ENCODE data around the gene MACO1. TPM values are rescaled to one million over a fixed set of nuclear protein-coding genes. Genes with fewer than 3 reads are reported as not detected.

Gene MACO1
- total RNA-seq, 1 experiment from 2014 or later, result 9.8 TPM

DNA sequence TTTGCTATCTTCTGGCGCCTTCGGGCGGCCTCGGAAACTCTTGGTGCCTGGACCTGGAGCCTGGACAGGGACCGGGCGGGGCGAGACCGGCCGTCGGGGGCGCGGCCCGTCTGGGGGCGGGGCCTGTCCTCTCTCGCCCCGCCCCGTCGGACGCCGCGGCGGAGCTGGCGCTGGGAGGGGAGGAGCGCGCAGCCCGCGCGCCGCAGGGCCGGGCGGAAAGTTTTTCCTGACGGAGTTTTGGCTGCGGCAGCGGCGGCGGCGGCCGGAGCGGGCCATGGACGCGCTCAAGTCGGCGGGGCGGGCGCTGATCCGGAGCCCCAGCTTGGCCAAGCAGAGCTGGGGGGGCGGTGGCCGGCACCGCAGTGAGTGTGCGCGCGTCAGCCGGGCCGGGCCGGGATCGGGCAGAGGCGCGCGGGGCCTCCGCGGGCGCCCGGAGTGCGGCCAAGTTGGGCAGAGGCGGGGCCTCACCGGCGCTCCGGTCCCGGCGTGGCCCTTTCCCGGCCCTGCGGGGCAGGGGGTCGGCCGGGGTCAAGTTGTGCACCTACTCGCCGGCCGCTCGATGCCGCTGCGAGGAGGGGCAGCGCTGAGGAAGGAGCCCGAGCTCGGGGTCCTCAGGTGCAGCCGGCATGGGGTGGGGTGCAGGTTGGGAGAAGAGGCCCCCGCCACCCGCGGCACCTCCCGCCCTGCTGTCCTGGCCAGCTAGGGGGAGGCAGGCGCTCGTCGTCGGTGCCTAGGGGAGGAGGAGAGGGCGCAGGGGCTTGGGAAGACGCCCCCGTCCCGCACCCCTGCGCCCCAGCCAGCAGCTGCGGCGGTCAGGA, 112.9 kb downstream of the MACO1 start, which contains the start of gene LDLRAP1:
TSS of gene LDLRAP1 (plus strand) at position 182 of the 818 bp plus-strand sequence. CDS start at position 275, 93 bp downstream.
- Histone ChIP-seq H2AFZ (ENCODE audit: low read depth, low read length, poor library complexity, severe bottlenecking) (peak within 1 kb of the TSS; percentile 84), H3K9me3 (ENCODE audit: control insufficient read depth in 1 of 2, insufficient read depth in 1 of 2, low read depth in 1 of 2, low read length in 2 of 2) (no peaks in the 10 kb centered on the region), H3K27ac (ENCODE audit: low read depth, low read length) (peak within 1 kb of the TSS; percentile 83), H3K27me3 (ENCODE audit: insufficient read depth, low read length) (no peaks in the 10 kb centered on the region), H3K4me2 (ENCODE audit: low read length) (peak within 1 kb of the TSS; percentile 98), H3K9me2 (ENCODE audit: insufficient read depth) (no peaks in the 10 kb centered on the region), H3K4me1 (ENCODE audit: control insufficient read depth in 1 of 2, insufficient read depth in 2 of 2, low read length in 2 of 2) (peaks cover 21 to 38% of the 10 kb centered on the region in 2 experiments), H3K4me3 (replicated peaks in 1 of 2; ENCODE audit: low read depth in 1 of 2, low read length in 2 of 2) (peak within 1 kb of the TSS; percentile 61 to 86), H3K79me2 (ENCODE audit: insufficient read depth, low read length) (peaks cover 30% of the 10 kb centered on the region), H4K20me1 (ENCODE audit: insufficient read depth) (no peaks in the 10 kb centered on the region; the same call in 1 of the 2 replicates), H3K36me3 (ENCODE audit: control insufficient read depth in 1 of 2, insufficient read depth in 2 of 2, low read length in 2 of 2) (no peaks in the 10 kb centered on the region), H3K9ac (ENCODE audit: low read length) (peak within 1 kb of the TSS; percentile 79)
- intact Hi-C loops (cut with micrococcal nuclease), result loop anchor here (10.0 kb wide), 1 partner anchor 451 kb away; the partner anchor contains the start of gene PAFAH2
- ChIA-PET RAD21 (ENCODE audit: low non-redundant PET in 1 of 2, low total read pairs in 2 of 2, uncharacterized antibody in 2 of 2, unreplicated experiment in 2 of 2) (interaction anchor here in 1 of 2 experiments (0.6 kb wide), 1 partner anchor 29 kb away, joined by 3 read pairs; no protein-coding TSS in a partner anchor), CTCF (no interaction called here), POLR2A (interaction anchor here (0.6 kb wide), 1 partner anchor 23 kb away, joined by 3 read pairs; no protein-coding TSS in a partner anchor)
- DNase-seq (ENCODE audit: low read depth, low spot score) (no peak), ATAC-seq (peak; percentile 91)
- BruUV-seq (replicated peaks), result no TSS peak
- TF ChIP-seq YY1 (IDR thresholded peaks at IDR 0.05; ENCODE audit: extremely low read depth, insufficient replicate concordance, low read depth, low read length) (no peak), CBX3 (IDR thresholded peaks at IDR 0.05; ENCODE audit: low read depth) (no peak), EGR1 (IDR thresholded peaks at IDR 0.05; ENCODE audit: low read depth) (no peak), ZNF274 (IDR thresholded peaks at IDR 0.05; ENCODE audit: low read depth, low read length) (no peak), TCF7L2 (IDR thresholded peaks at IDR 0.05; ENCODE audit: borderline replicate concordance, extremely low read depth, insufficient read depth, insufficient read length) (no peak), RAD21 (IDR thresholded peaks at IDR 0.05; ENCODE audit: low read depth) (no peak; the same call in none of the 2 replicates), JUND (IDR thresholded peaks at IDR 0.05) (no peak), SP1 (IDR thresholded peaks at IDR 0.05; ENCODE audit: low read depth) (0 out of 2 replicates have a peak, but pooled peaks have one; percentile 18), CEBPB (IDR thresholded peaks at IDR 0.05; ENCODE audit: low read depth) (no peak), SIN3A (IDR thresholded peaks at IDR 0.05; ENCODE audit: low read depth) (no peak), EZH2phosphoT487 (IDR thresholded peaks at IDR 0.05; ENCODE audit: borderline replicate concordance) (no peak), SRF (IDR thresholded peaks at IDR 0.05; ENCODE audit: low read depth) (no peak), EZH2 (IDR thresholded peaks at IDR 0.05) (no peak), FOSL1 (IDR thresholded peaks at IDR 0.05; ENCODE audit: low read depth) (no peak), POLR2A (IDR thresholded peaks at IDR 0.05; ENCODE audit: borderline replicate concordance, extremely low read depth, insufficient read depth, insufficient read length) (no peak)
- TF ChIP-seq, protein P1, sequence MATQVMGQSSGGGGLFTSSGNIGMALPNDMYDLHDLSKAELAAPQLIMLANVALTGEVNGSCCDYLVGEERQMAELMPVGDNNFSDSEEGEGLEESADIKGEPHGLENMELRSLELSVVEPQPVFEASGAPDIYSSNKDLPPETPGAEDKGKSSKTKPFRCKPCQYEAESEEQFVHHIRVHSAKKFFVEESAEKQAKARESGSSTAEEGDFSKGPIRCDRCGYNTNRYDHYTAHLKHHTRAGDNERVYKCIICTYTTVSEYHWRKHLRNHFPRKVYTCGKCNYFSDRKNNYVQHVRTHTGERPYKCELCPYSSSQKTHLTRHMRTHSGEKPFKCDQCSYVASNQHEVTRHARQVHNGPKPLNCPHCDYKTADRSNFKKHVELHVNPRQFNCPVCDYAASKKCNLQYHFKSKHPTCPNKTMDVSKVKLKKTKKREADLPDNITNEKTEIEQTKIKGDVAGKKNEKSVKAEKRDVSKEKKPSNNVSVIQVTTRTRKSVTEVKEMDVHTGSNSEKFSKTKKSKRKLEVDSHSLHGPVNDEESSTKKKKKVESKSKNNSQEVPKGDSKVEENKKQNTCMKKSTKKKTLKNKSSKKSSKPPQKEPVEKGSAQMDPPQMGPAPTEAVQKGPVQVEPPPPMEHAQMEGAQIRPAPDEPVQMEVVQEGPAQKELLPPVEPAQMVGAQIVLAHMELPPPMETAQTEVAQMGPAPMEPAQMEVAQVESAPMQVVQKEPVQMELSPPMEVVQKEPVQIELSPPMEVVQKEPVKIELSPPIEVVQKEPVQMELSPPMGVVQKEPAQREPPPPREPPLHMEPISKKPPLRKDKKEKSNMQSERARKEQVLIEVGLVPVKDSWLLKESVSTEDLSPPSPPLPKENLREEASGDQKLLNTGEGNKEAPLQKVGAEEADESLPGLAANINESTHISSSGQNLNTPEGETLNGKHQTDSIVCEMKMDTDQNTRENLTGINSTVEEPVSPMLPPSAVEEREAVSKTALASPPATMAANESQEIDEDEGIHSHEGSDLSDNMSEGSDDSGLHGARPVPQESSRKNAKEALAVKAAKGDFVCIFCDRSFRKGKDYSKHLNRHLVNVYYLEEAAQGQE (IDR thresholded peaks at IDR 0.05; ENCODE audit: low read depth), result no peak
- TF ChIP-seq, protein P2, sequence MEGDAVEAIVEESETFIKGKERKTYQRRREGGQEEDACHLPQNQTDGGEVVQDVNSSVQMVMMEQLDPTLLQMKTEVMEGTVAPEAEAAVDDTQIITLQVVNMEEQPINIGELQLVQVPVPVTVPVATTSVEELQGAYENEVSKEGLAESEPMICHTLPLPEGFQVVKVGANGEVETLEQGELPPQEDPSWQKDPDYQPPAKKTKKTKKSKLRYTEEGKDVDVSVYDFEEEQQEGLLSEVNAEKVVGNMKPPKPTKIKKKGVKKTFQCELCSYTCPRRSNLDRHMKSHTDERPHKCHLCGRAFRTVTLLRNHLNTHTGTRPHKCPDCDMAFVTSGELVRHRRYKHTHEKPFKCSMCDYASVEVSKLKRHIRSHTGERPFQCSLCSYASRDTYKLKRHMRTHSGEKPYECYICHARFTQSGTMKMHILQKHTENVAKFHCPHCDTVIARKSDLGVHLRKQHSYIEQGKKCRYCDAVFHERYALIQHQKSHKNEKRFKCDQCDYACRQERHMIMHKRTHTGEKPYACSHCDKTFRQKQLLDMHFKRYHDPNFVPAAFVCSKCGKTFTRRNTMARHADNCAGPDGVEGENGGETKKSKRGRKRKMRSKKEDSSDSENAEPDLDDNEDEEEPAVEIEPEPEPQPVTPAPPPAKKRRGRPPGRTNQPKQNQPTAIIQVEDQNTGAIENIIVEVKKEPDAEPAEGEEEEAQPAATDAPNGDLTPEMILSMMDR (IDR thresholded peaks at IDR 0.05 in 2 of 3, conservative IDR thresholded peaks at IDR 0.05 in 1 of 3; ENCODE audit: borderline replicate concordance in 1 of 3, insufficient read depth in 1 of 3, low read depth in 2 of 3, low read length in 2 of 3), result no peak
- TF ChIP-seq, protein P3, sequence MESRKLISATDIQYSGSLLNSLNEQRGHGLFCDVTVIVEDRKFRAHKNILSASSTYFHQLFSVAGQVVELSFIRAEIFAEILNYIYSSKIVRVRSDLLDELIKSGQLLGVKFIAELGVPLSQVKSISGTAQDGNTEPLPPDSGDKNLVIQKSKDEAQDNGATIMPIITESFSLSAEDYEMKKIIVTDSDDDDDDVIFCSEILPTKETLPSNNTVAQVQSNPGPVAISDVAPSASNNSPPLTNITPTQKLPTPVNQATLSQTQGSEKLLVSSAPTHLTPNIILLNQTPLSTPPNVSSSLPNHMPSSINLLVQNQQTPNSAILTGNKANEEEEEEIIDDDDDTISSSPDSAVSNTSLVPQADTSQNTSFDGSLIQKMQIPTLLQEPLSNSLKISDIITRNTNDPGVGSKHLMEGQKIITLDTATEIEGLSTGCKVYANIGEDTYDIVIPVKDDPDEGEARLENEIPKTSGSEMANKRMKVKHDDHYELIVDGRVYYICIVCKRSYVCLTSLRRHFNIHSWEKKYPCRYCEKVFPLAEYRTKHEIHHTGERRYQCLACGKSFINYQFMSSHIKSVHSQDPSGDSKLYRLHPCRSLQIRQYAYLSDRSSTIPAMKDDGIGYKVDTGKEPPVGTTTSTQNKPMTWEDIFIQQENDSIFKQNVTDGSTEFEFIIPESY (IDR thresholded peaks at IDR 0.05; ENCODE audit: extremely low read depth, insufficient replicate concordance, low read length), result no peak
- TF ChIP-seq, protein P4, sequence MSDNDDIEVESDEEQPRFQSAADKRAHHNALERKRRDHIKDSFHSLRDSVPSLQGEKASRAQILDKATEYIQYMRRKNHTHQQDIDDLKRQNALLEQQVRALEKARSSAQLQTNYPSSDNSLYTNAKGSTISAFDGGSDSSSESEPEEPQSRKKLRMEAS (IDR thresholded peaks at IDR 0.05), result no peak; the same call in 1 of the 2 replicates
